Endodermal cell (in vitro differentiated cells): ENCODE data around the gene TRMT112. TPM values are rescaled to one million over a fixed set of nuclear protein-coding genes. Genes with fewer than 3 reads are reported as not detected.
"Not testable (repeated sequence)": the region's sequence is repeated elsewhere in the genome, so short reads cannot be mapped to it uniquely, and the experiment has no call there.

Experiments
- DNase-seq: peaks from one replicate; pipeline ENCODE4 v3.0.0-alpha.2; 2017
- H3K27ac ChIP-seq: 2 replicates; pipeline ENCODE4 v1.5.1; 2013; ENCODE audit warnings: mild to moderate bottlenecking, low read depth, low read length, moderate library complexity
- H3K27me3 ChIP-seq: 2 replicates; pipeline ENCODE4 v1.6.1; 2013; ENCODE audit warnings: mild to moderate bottlenecking, low read length, moderate library complexity; ENCODE audit not compliant: insufficient read depth, control insufficient read depth, poor library complexity, severe bottlenecking
- H3K36me3 ChIP-seq: 2 replicates; pipeline ENCODE4 v1.7.0; 2013; ENCODE audit warnings: mild to moderate bottlenecking, low read length, moderate library complexity; ENCODE audit not compliant: control insufficient read depth, insufficient read depth
- H3K4me1 ChIP-seq: one replicate; pipeline ENCODE4 v1.7.0; 2013; ENCODE audit warnings: low read length; ENCODE audit not compliant: control insufficient read depth, insufficient read depth
- H3K4me3 ChIP-seq: 2 replicates; pipeline ENCODE4 v1.5.1; 2013; ENCODE audit warnings: mild to moderate bottlenecking, low read length, moderate library complexity
- H3K9ac ChIP-seq: 2 replicates; pipeline ENCODE4 v1.6.1; 2013; ENCODE audit warnings: mild to moderate bottlenecking, low read length, moderate library complexity; ENCODE audit not compliant: poor library complexity, severe bottlenecking; ENCODE audit errors: extremely low read depth
- H3K9me3 ChIP-seq: 2 replicates; pipeline ENCODE4 v1.6.1; 2013; ENCODE audit warnings: mild to moderate bottlenecking, low read length, moderate library complexity; ENCODE audit not compliant: control insufficient read depth
- H3K27ac Mint-ChIP-seq: 2 replicates; pipeline ENCODE4 v1.8.0; 2020; ENCODE audit warnings: mixed read lengths
- H3K27me3 Mint-ChIP-seq: 2 replicates; pipeline ENCODE4 v1.8.0; 2021; ENCODE audit warnings: mild to moderate bottlenecking, mixed read lengths; ENCODE audit not compliant: insufficient read depth
- H3K36me3 Mint-ChIP-seq: 2 replicates; pipeline ENCODE4 v1.8.0; 2020; ENCODE audit warnings: low read depth, mixed read lengths
- H3K4me1 Mint-ChIP-seq: 2 replicates; pipeline ENCODE4 v1.8.0; 2020; ENCODE audit warnings: mixed read lengths
- H3K4me3 Mint-ChIP-seq: 2 replicates; pipeline ENCODE4 v1.8.0; 2020; ENCODE audit warnings: mild to moderate bottlenecking, moderate library complexity, mixed read lengths
- H3K9me3 Mint-ChIP-seq: 2 replicates; pipeline ENCODE4 v1.8.0; 2020; ENCODE audit warnings: mild to moderate bottlenecking, mixed read lengths
- CTCF ChIP-seq: fragments of 200-600 bp; sonication (generic); conservative IDR thresholded peaks from 2 replicates; pipeline ENCODE4 v1.5.0; 2021; ENCODE audit warnings: antibody characterized with exemption, mild to moderate bottlenecking
- WGBS, 2 experiments: methylation state at CpG; one replicate each; pipeline versions ENCODE4 v1.1.5 to v1.1.7; 2013; ENCODE audit warnings: missing lambda C conversion rate in 2 of 2, mixed read lengths in 1 of 2; ENCODE audit not compliant: insufficient coverage in 1 of 2, insufficient read length in 1 of 2; 5-methylcytosine and 5-hydroxymethylcytosine counted together
- total RNA-seq, 2 donors: library from RNA; stranded (reverse); fragmentation: NEBNext Ultra II Directional in 1 of 2; extraction: Animal tissue kit (Norgen Biotek cat#: 25700) in 1 of 2; gene quantifications; 2 replicates in 1 of 2; 3 replicates in 1 of 2; pipeline ENCODE4 v1.2.1, GENCODE V29; 2021

Gene TRMT112
- total RNA-seq, 2 donors from 2014 or later = 265 to 352 TPM

GRCh38 chr11:64316672-64317324, 561 bp downstream of the TRMT112 start:
- H3K9ac ChIP-seq = peak overlapping the region; percentile 93
- no peaks in the 10 kb centered on the region for H3K27me3 ChIP-seq
- peaks cover 12% of the 10 kb centered on the region for H3K4me1 Mint-ChIP-seq
- H3K4me3 Mint-ChIP-seq = peak overlapping the region; percentile 94
- H3K36me3 Mint-ChIP-seq = peaks cover 46% of the 10 kb centered on the region
- H3K4me3 ChIP-seq = peak overlapping the region; percentile 84
- peak overlapping the region; percentile 98 for H3K27ac ChIP-seq
- TF ChIP-seq CTCF = peak; percentile 57
- H3K9me3 ChIP-seq = no peaks in the 10 kb centered on the region
- H3K27ac Mint-ChIP-seq = peak overlapping the region; percentile 99
- 1 to 9% methylated on average over 16 to 32 of the region's 32 CpGs for WGBS, 2 experiments
- DNase-seq = peak; percentile 82
- H3K4me1 ChIP-seq = peaks cover 5% of the 10 kb centered on the region
- H3K36me3 ChIP-seq = peaks cover 47% of the 10 kb centered on the region
- H3K9me3 Mint-ChIP-seq = no peaks in the 10 kb centered on the region
- no peaks in the 10 kb centered on the region for H3K27me3 Mint-ChIP-seq

- H3K9me3 ChIP-seq, H3K27me3 Mint-ChIP-seq, H3K4me1 ChIP-seq, H3K27ac ChIP-seq, H3K9me3 Mint-ChIP-seq, H3K27me3 ChIP-seq, H3K9ac ChIP-seq, DNase-seq: not testable (repeated sequence)
- Histone ChIP-seq H3K36me3 (peaks cover 40% of the 10 kb centered on the region), H3K4me3 (peak overlapping the region; percentile 84)
- 87 to 100% methylated on average over 5 to 25 of the region's 25 CpGs for WGBS, 2 experiments
- Mint-ChIP-seq H3K4me1 (peaks cover 12% of the 10 kb centered on the region), H3K4me3 (peak overlapping the region; percentile 94), H3K27ac (peak overlapping the region; percentile 99), H3K36me3 (peaks cover 40% of the 10 kb centered on the region)
Measured at GRCh38 chr11:64315667-64316526, 1.5 kb downstream of the TRMT112 start.

- Histone ChIP-seq H3K27me3 (no peaks in the 10 kb centered on the region), H3K9ac (no peak overlapping the region), H3K4me1 (peaks cover 5% of the 10 kb centered on the region), H3K4me3 (no peak overlapping the region), H3K9me3 (no peaks in the 10 kb centered on the region), H3K27ac (no peak overlapping the region), H3K36me3 (peaks cover 34% of the 10 kb centered on the region)
- WGBS, 2 experiments = 85 to 92% methylated on average over 11 to 24 of the region's 24 CpGs
- peaks cover 35% of the 10 kb centered on the region for H3K36me3 Mint-ChIP-seq
- H3K9me3 Mint-ChIP-seq = no peaks in the 10 kb centered on the region
- no peaks in the 10 kb centered on the region for H3K27me3 Mint-ChIP-seq
- DNase-seq = peak; percentile 71
- no peak overlapping the region for H3K27ac Mint-ChIP-seq
- H3K4me1 Mint-ChIP-seq = peaks cover 12% of the 10 kb centered on the region
- peak overlapping the region; percentile 28 for H3K4me3 Mint-ChIP-seq
- TF ChIP-seq CTCF = peak; percentile 44
Measured at GRCh38 chr11:64314805-64315561, 2.4 kb downstream of the TRMT112 start.
